HEK293 (cell line): ENCODE measurements around the gene NCF2.

Source experiments
- CTCF ChIA-PET: fragments of 350-600 bp; formaldehyde crosslinking; extraction: SDS; loops from one replicate; lab custom pipeline; 2021; ENCODE audit warnings: antibody characterized with exemption; lab: Yijun Ruan, JAX
- POLR2A ChIA-PET: fragments of 300-600 bp; formaldehyde crosslinking; extraction: SDS; loops from one replicate; lab custom pipeline; 2020; ENCODE audit warnings: antibody characterized with exemption, inconsistent platforms; lab: Yijun Ruan, JAX
- H3K27ac ChIP-seq: fragments of 200-500 bp; sonication (Bioruptor generic); 2 replicates; pipeline ENCODE4 v1.5.1; 2014; ENCODE audit warnings: low read depth, low read length, control low read depth, inconsistent platforms; ENCODE audit errors: extremely low read depth
- H3K36me3 ChIP-seq, 2 experiments: fragments of 200-500 bp in 1 of 2; sonication (Bioruptor generic) in 1 of 2; 1 replicate in 1 of 2; 2 replicates in 1 of 2; pipeline ENCODE4 v1.5.1; 2014 to 2017; ENCODE audit warnings: inconsistent platforms in 2 of 2, low read length in 2 of 2; ENCODE audit not compliant: control insufficient read depth in 2 of 2, insufficient read depth in 1 of 2
- H3K4me1 ChIP-seq: fragments of 200-500 bp; sonication (Bioruptor generic); 2 replicates; pipeline ENCODE4 v1.5.1; 2014; ENCODE audit warnings: mild to moderate bottlenecking, low read length, inconsistent platforms; ENCODE audit not compliant: control insufficient read depth, insufficient read depth
- H3K4me3 ChIP-seq: 2 replicates; pipeline ENCODE4 v1.5.1; 2011; ENCODE audit warnings: low read depth, mild to moderate bottlenecking, control low read depth, low read length, moderate library complexity
- H3K9me3 ChIP-seq: fragments of 200-500 bp; sonication (Bioruptor generic); 2 replicates; pipeline ENCODE4 v1.5.1; 2014; ENCODE audit warnings: low read depth, low read length, inconsistent platforms; ENCODE audit not compliant: control insufficient read depth, insufficient read depth
- INSM2 ChIP-seq: fragments of 450-650 bp; formaldehyde crosslinking; IDR thresholded peaks from 2 replicates; pipeline ENCODE4 v1.5.1; 2016; ENCODE audit warnings: missing biosample characterization, missing genetic modification characterization
- PRDM1 ChIP-seq: fragments of 450-650 bp; formaldehyde crosslinking; IDR thresholded peaks from 2 replicates; pipeline ENCODE4; 2016; ENCODE audit warnings: missing biosample characterization, missing genetic modification characterization
- ZNF10 ChIP-seq: fragments of 450-650 bp; formaldehyde crosslinking; IDR thresholded peaks from 2 replicates; pipeline ENCODE4 v1.5.1; 2017; ENCODE audit warnings: missing biosample characterization, missing genetic modification characterization
- ZNF132 ChIP-seq: fragments of 450-650 bp; formaldehyde crosslinking; IDR thresholded peaks from 2 replicates; pipeline ENCODE4 v1.5.1; 2017; ENCODE audit warnings: missing biosample characterization, missing genetic modification characterization, borderline replicate concordance
- ZNF2 ChIP-seq: fragments of 450-650 bp; formaldehyde crosslinking; IDR thresholded peaks from 2 replicates; pipeline ENCODE4 v1.5.1; 2016; ENCODE audit warnings: missing biosample characterization, missing genetic modification characterization
- ZNF221 ChIP-seq: fragments of 450-650 bp; formaldehyde crosslinking; IDR thresholded peaks from 2 replicates; pipeline ENCODE4 v1.5.1; 2017; ENCODE audit warnings: missing biosample characterization, missing genetic modification characterization, borderline replicate concordance
- ZNF223 ChIP-seq: fragments of 450-650 bp; formaldehyde crosslinking; IDR thresholded peaks from 2 replicates; pipeline ENCODE4 v1.5.1; 2016; ENCODE audit warnings: missing biosample characterization, missing genetic modification characterization
- ZNF248 ChIP-seq: fragments of 450-650 bp; formaldehyde crosslinking; IDR thresholded peaks from 2 replicates; pipeline ENCODE4 v1.5.1; 2017; ENCODE audit warnings: missing biosample characterization, missing genetic modification characterization
- ZNF280D ChIP-seq: fragments of 450-650 bp; formaldehyde crosslinking; IDR thresholded peaks from 2 replicates; pipeline ENCODE4 v1.5.1; 2016; ENCODE audit warnings: missing biosample characterization, missing genetic modification characterization
- ZNF426 ChIP-seq: fragments of 450-650 bp; formaldehyde crosslinking; IDR thresholded peaks from 2 replicates; pipeline ENCODE4 v1.5.1; 2017; ENCODE audit warnings: missing biosample characterization, missing genetic modification characterization, mild to moderate bottlenecking, inconsistent platforms, moderate library complexity
- ZNF629 ChIP-seq: fragments of 450-650 bp; formaldehyde crosslinking; IDR thresholded peaks from 2 replicates; pipeline ENCODE4 v1.5.1; 2017; ENCODE audit warnings: missing biosample characterization, missing genetic modification characterization
- ZNF660 ChIP-seq: fragments of 450-650 bp; IDR thresholded peaks from 2 replicates; pipeline ENCODE4 v1.5.1; 2018; ENCODE audit warnings: missing biosample characterization, mild to moderate bottlenecking, missing genetic modification characterization
- ZNF670 ChIP-seq: fragments of 450-650 bp; formaldehyde crosslinking; IDR thresholded peaks from 2 replicates; pipeline ENCODE4 v1.5.1; 2016; ENCODE audit warnings: missing biosample characterization, missing genetic modification characterization, low read depth
- ZNF776 ChIP-seq: fragments of 450-650 bp; formaldehyde crosslinking; IDR thresholded peaks from 2 replicates; pipeline ENCODE4 v1.5.0; 2017; ENCODE audit warnings: missing biosample characterization, missing genetic modification characterization, borderline replicate concordance
- TF ChIP-seq, protein P1 (sequence below): fragments of 450-650 bp; IDR thresholded peaks from 2 replicates; pipeline ENCODE4 v1.5.1; 2018; ENCODE audit warnings: missing biosample characterization, mild to moderate bottlenecking, missing genetic modification characterization
- TF ChIP-seq, protein P2 (sequence below): fragments of 450-650 bp; formaldehyde crosslinking; IDR thresholded peaks from 2 replicates; pipeline ENCODE4 v1.5.1; 2017; ENCODE audit warnings: missing biosample characterization, missing genetic modification characterization
- TF ChIP-seq, protein P3 (sequence below): fragments of 450-650 bp; formaldehyde crosslinking; IDR thresholded peaks from 2 replicates; pipeline ENCODE4 v1.5.1; 2017; ENCODE audit warnings: missing biosample characterization, missing genetic modification characterization
- TF ChIP-seq, protein P4 (sequence below): fragments of 450-650 bp; formaldehyde crosslinking; conservative IDR thresholded peaks from 2 replicates; pipeline ENCODE4 v1.5.1; 2016; ENCODE audit warnings: low read depth, missing biosample characterization, missing genetic modification characterization

The NCF2 gene

GRCh38 chr1:183554577-183554976, 35.7 kb downstream of the NCF2 start:
- H3K4me1 ChIP-seq: no peaks in the 10 kb centered on the region
- TF ChIP-seq, protein P1, sequence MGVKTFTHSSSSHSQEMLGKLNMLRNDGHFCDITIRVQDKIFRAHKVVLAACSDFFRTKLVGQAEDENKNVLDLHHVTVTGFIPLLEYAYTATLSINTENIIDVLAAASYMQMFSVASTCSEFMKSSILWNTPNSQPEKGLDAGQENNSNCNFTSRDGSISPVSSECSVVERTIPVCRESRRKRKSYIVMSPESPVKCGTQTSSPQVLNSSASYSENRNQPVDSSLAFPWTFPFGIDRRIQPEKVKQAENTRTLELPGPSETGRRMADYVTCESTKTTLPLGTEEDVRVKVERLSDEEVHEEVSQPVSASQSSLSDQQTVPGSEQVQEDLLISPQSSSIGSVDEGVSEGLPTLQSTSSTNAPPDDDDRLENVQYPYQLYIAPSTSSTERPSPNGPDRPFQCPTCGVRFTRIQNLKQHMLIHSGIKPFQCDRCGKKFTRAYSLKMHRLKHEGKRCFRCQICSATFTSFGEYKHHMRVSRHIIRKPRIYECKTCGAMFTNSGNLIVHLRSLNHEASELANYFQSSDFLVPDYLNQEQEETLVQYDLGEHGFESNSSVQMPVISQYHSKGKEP: no peak
- no peak for TF ChIP-seq ZNF280D (tag by site-specific recombination)
- TF ChIP-seq, protein P2, sequence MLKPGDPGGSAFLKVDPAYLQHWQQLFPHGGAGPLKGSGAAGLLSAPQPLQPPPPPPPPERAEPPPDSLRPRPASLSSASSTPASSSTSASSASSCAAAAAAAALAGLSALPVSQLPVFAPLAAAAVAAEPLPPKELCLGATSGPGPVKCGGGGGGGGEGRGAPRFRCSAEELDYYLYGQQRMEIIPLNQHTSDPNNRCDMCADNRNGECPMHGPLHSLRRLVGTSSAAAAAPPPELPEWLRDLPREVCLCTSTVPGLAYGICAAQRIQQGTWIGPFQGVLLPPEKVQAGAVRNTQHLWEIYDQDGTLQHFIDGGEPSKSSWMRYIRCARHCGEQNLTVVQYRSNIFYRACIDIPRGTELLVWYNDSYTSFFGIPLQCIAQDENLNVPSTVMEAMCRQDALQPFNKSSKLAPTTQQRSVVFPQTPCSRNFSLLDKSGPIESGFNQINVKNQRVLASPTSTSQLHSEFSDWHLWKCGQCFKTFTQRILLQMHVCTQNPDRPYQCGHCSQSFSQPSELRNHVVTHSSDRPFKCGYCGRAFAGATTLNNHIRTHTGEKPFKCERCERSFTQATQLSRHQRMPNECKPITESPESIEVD (tag by site-specific recombination): no peak
- TF ChIP-seq ZNF776 (tag by site-specific recombination): no peak
- no peak for TF ChIP-seq ZNF660
- no peak for TF ChIP-seq ZNF223 (tag by site-specific recombination)
- TF ChIP-seq INSM2: no peak
- TF ChIP-seq ZNF629 (tag by site-specific recombination): no peak
- TF ChIP-seq ZNF670: no peak
- TF ChIP-seq ZNF10 (tag by site-specific recombination): no peak
- no peak for TF ChIP-seq ZNF248 (tag by site-specific recombination)
- TF ChIP-seq ZNF2 (tag by site-specific recombination): no peak
- TF ChIP-seq ZNF132: no peak
- TF ChIP-seq ZNF426: no peak
- TF ChIP-seq, protein P3, sequence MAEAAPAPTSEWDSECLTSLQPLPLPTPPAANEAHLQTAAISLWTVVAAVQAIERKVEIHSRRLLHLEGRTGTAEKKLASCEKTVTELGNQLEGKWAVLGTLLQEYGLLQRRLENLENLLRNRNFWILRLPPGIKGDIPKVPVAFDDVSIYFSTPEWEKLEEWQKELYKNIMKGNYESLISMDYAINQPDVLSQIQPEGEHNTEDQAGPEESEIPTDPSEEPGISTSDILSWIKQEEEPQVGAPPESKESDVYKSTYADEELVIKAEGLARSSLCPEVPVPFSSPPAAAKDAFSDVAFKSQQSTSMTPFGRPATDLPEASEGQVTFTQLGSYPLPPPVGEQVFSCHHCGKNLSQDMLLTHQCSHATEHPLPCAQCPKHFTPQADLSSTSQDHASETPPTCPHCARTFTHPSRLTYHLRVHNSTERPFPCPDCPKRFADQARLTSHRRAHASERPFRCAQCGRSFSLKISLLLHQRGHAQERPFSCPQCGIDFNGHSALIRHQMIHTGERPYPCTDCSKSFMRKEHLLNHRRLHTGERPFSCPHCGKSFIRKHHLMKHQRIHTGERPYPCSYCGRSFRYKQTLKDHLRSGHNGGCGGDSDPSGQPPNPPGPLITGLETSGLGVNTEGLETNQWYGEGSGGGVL: no peak
- no peak for TF ChIP-seq PRDM1 (tag by site-specific recombination)
- TF ChIP-seq, protein P4, sequence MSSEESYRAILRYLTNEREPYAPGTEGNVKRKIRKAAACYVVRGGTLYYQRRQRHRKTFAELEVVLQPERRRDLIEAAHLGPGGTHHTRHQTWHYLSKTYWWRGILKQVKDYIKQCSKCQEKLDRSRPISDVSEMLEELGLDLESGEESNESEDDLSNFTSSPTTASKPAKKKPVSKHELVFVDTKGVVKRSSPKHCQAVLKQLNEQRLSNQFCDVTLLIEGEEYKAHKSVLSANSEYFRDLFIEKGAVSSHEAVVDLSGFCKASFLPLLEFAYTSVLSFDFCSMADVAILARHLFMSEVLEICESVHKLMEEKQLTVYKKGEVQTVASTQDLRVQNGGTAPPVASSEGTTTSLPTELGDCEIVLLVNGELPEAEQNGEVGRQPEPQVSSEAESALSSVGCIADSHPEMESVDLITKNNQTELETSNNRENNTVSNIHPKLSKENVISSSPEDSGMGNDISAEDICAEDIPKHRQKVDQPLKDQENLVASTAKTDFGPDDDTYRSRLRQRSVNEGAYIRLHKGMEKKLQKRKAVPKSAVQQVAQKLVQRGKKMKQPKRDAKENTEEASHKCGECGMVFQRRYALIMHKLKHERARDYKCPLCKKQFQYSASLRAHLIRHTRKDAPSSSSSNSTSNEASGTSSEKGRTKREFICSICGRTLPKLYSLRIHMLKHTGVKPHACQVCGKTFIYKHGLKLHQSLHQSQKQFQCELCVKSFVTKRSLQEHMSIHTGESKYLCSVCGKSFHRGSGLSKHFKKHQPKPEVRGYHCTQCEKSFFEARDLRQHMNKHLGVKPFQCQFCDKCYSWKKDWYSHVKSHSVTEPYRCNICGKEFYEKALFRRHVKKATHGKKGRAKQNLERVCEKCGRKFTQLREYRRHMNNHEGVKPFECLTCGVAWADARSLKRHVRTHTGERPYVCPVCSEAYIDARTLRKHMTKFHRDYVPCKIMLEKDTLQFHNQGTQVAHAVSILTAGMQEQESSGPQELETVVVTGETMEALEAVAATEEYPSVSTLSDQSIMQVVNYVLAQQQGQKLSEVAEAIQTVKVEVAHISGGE: no peak
- no peak for TF ChIP-seq ZNF221
- TF ChIP-seq, all 188 proteins: peak for 0
- ChIA-PET CTCF (interaction anchor here (0.6 kb wide), 1 partner anchor 50 kb away, joined by 3 read pairs; no protein-coding TSS in a partner anchor), POLR2A (interaction anchor here (1.0 kb wide), 1 partner anchor 8 kb away, joined by 3 read pairs; no protein-coding TSS in a partner anchor)
- Histone ChIP-seq H3K9me3 (no peaks in the 10 kb centered on the region), H3K36me3 (peaks cover 20 to 51% of the 10 kb centered on the region in 2 experiments), H3K4me3 (no peak overlapping the region), H3K27ac (no peak overlapping the region)
